ENCODE data around the gene ANKRD11.

ANKRD11 gene

GRCh38 chr16:89482150-89482816, 8.1 kb downstream of the ANKRD11 start:
- no peak for DNase-seq (ENCODE audit: low read depth)
- H3K4me3 ChIP-seq (ENCODE audit: control insufficient read depth, low read depth, low read length), result no peak overlapping the region
- TF ChIP-seq, protein P1, sequence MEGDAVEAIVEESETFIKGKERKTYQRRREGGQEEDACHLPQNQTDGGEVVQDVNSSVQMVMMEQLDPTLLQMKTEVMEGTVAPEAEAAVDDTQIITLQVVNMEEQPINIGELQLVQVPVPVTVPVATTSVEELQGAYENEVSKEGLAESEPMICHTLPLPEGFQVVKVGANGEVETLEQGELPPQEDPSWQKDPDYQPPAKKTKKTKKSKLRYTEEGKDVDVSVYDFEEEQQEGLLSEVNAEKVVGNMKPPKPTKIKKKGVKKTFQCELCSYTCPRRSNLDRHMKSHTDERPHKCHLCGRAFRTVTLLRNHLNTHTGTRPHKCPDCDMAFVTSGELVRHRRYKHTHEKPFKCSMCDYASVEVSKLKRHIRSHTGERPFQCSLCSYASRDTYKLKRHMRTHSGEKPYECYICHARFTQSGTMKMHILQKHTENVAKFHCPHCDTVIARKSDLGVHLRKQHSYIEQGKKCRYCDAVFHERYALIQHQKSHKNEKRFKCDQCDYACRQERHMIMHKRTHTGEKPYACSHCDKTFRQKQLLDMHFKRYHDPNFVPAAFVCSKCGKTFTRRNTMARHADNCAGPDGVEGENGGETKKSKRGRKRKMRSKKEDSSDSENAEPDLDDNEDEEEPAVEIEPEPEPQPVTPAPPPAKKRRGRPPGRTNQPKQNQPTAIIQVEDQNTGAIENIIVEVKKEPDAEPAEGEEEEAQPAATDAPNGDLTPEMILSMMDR (IDR thresholded peaks at IDR 0.05; ENCODE audit: control insufficient read depth, insufficient read depth, low read depth, low read length, missing control alignments), result no peak

DNA sequence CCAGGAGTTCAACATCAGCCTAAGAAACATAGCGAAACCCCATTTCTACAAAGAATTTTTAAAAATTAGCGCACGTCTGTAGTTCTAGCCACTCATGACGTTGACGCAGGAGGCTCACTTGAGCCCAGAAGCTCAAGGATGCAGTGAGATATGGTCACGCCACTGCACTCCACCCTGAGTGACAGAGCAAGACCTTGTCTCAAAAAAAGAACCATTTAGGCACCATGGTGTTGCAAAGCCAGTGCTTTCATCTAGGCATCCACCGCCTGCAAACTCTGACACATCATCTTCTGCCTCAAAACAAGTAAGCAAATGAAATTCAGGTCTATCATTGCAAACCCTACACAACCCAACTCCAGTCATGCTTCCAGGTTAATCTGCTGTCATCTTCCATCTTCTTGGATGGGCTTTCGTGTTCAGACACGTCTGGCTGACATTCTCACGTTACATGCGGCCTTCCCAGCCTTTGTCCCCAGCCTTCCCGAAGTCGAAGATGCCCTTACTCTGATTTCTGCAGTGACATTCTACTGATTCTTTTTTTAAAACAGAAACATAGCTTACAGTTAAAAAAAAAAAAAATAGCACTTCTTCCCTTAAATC, 8.9 kb downstream of the ANKRD11 start:
- TF ChIP-seq, protein P1 (IDR thresholded peaks at IDR 0.05; ENCODE audit: control insufficient read depth, insufficient read depth, low read depth, low read length, missing control alignments), result no peak
- no peak for DNase-seq (ENCODE audit: low read depth)
- no peak overlapping the region for H3K4me3 ChIP-seq (ENCODE audit: control insufficient read depth, low read depth, low read length)

GRCh38 chr16:89478576-89479221, 11.7 kb downstream of the ANKRD11 start:
- no peak overlapping the region for H3K4me3 ChIP-seq (ENCODE audit: control insufficient read depth, low read depth, low read length)
- DNase-seq (ENCODE audit: low read depth), result no peak
- TF ChIP-seq, protein P1 (IDR thresholded peaks at IDR 0.05; ENCODE audit: control insufficient read depth, insufficient read depth, low read depth, low read length, missing control alignments), result no peak

DNA sequence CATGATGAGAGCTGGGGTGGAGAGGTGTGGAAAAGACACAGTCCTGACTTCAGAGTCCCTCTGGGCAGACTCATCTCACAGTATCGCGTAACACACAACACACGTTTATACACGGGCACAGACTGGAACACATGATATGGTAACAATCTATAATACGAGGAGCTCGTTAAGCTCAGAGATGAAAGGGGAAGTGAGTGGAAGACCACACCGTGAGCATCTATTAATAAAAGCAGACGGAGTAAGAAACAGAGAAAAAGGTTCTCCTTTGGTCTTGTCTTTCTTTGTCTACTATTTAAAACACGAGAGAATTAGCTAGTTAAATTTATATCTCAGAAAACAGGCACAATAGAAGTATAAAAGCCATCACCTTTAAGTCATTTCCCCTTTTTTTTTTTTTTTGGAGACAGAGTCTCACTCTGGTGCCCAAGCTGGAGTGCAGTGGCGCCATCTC, 13.5 kb downstream of the ANKRD11 start:
- H3K4me3 ChIP-seq (ENCODE audit: control insufficient read depth, low read depth, low read length), result no peak overlapping the region
- TF ChIP-seq, protein P1 (IDR thresholded peaks at IDR 0.05; ENCODE audit: control insufficient read depth, insufficient read depth, low read depth, low read length, missing control alignments), result no peak
- no peak for DNase-seq (ENCODE audit: low read depth)

DNA sequence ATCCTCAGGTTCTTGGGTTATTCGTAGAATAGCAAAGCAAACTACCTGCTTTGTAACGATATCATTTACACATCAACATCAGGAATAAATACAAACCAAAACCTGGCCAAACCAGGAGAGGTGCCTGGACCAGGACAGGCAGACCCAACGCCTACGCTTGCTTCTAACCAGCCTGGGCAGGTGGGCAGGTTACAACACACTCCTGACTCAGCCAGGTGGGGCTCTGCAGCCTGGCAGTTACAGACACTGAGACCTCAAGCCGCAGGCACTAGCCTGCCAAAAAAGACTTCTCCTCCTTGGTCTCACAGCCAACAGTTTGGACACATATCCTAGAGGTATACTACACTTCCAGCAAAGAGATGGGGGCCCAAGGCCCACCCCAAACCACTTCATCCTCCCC, 14.0 kb downstream of the ANKRD11 start:
- DNase-seq (ENCODE audit: low read depth), result no peak
- H3K4me3 ChIP-seq (ENCODE audit: control insufficient read depth, low read depth, low read length), result no peak overlapping the region
- TF ChIP-seq, protein P1 (IDR thresholded peaks at IDR 0.05; ENCODE audit: control insufficient read depth, insufficient read depth, low read depth, low read length, missing control alignments), result no peak

- TF ChIP-seq, protein P1 (IDR thresholded peaks at IDR 0.05; ENCODE audit: control insufficient read depth, insufficient read depth, low read depth, low read length, missing control alignments), result no peak
These were observed 15.2 kb downstream of the ANKRD11 start for GRCh38 chr16:89475144-89475543.

More at GRCh38 chr16:89475144-89475543, 15.2 kb downstream of the ANKRD11 start:
- H3K4me3 ChIP-seq (ENCODE audit: control insufficient read depth, low read depth, low read length), result no peak overlapping the region
- DNase-seq (ENCODE audit: low read depth), result no peak

Measured in AG09309 (cell line).